KMS-11 (cell line): ENCODE results near the gene SYT13.

Experiments used
- H2AFZ ChIP-seq: fragments of 200-600 bp; sonication (generic); 2 replicates; pipeline ENCODE4 v1.6.1; 2016; ENCODE audit warnings: antibody characterized with exemption, mixed run types, low read depth
- H3K27ac ChIP-seq: fragments of 200-600 bp; sonication (generic); 2 replicates; pipeline ENCODE4 v1.6.1; 2016; ENCODE audit warnings: mild to moderate bottlenecking, mixed run types
- H3K27me3 ChIP-seq: fragments of 200-600 bp; sonication (generic); 2 replicates; pipeline ENCODE4 v1.6.1; 2017; ENCODE audit warnings: mild to moderate bottlenecking, low read depth, mixed run types, moderate library complexity; ENCODE audit not compliant: insufficient read depth
- H3K36me3 ChIP-seq: fragments of 200-600 bp; sonication (generic); 2 replicates; pipeline ENCODE4 v1.6.1; 2017; ENCODE audit warnings: mild to moderate bottlenecking, mixed run types; ENCODE audit not compliant: insufficient read depth
- H3K4me1 ChIP-seq: fragments of 200-600 bp; sonication (generic); 2 replicates; pipeline ENCODE4 v1.6.1; 2016; ENCODE audit warnings: mild to moderate bottlenecking, low read depth, mixed run types; ENCODE audit not compliant: poor library complexity, severe bottlenecking
- H3K4me2 ChIP-seq: fragments of 200-600 bp; sonication (generic); 2 replicates; pipeline ENCODE4 v1.7.0; 2016; ENCODE audit warnings: mild to moderate bottlenecking, mixed run types
- H3K4me3 ChIP-seq: fragments of 200-600 bp; sonication (generic); IDR thresholded peaks from 2 replicates; pipeline ENCODE4 v1.6.1; 2017; ENCODE audit warnings: low read depth, low read length, mixed read lengths; ENCODE audit not compliant: insufficient read depth
- H3K79me2 ChIP-seq: fragments of 200-600 bp; sonication (generic); 2 replicates; pipeline ENCODE4 v1.6.1; 2016; ENCODE audit warnings: low read depth, mixed run types; ENCODE audit not compliant: insufficient read depth
- H3K9ac ChIP-seq: fragments of 200-600 bp; sonication (generic); 2 replicates; pipeline ENCODE4 v1.6.1; 2016; ENCODE audit warnings: mild to moderate bottlenecking, mixed run types
- H4K20me1 ChIP-seq: fragments of 200-600 bp; sonication (generic); 2 replicates; pipeline ENCODE4 v1.6.1; 2016; ENCODE audit warnings: mild to moderate bottlenecking, mixed run types; ENCODE audit not compliant: insufficient read depth
- TF ChIP-seq, protein P1 (sequence below): fragments of 200-600 bp; sonication (generic); conservative IDR thresholded peaks from 2 replicates; pipeline ENCODE4 v1.6.1; 2017; ENCODE audit warnings: low read depth, mild to moderate bottlenecking, antibody characterized with exemption, low read length, moderate library complexity, mixed read lengths

The SYT13 gene

DNA sequence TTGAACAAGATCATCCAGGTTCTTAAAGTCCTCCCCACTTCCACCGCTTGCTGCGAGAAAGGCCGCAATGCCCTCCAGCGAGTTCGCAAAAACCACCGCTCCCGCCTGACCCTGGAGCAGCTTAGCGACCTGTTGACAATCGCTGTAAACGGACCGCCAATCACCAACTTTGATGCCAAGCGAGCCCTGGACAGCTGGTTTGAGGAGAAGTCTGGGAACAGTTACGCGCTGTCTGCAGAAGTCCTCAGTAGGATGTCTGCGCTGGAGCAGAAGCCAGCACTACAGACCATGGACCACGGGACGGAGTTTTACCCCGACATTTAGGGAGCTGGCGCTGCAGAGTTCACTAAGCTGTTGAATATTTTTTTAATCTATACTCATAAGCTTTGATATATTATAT is 58.3 kb downstream of the SYT13 start:
- no peaks in the 10 kb centered on the region for H4K20me1 ChIP-seq
- H3K4me2 ChIP-seq = no peak overlapping the region
- H2AFZ ChIP-seq = no peak overlapping the region
- H3K9ac ChIP-seq = no peak overlapping the region
- H3K27me3 ChIP-seq = no peaks in the 10 kb centered on the region
- H3K79me2 ChIP-seq = no peaks in the 10 kb centered on the region
- no peaks in the 10 kb centered on the region for H3K4me1 ChIP-seq
- H3K4me3 ChIP-seq = no peak overlapping the region
- H3K27ac ChIP-seq = no peak overlapping the region
- TF ChIP-seq, protein P1, sequence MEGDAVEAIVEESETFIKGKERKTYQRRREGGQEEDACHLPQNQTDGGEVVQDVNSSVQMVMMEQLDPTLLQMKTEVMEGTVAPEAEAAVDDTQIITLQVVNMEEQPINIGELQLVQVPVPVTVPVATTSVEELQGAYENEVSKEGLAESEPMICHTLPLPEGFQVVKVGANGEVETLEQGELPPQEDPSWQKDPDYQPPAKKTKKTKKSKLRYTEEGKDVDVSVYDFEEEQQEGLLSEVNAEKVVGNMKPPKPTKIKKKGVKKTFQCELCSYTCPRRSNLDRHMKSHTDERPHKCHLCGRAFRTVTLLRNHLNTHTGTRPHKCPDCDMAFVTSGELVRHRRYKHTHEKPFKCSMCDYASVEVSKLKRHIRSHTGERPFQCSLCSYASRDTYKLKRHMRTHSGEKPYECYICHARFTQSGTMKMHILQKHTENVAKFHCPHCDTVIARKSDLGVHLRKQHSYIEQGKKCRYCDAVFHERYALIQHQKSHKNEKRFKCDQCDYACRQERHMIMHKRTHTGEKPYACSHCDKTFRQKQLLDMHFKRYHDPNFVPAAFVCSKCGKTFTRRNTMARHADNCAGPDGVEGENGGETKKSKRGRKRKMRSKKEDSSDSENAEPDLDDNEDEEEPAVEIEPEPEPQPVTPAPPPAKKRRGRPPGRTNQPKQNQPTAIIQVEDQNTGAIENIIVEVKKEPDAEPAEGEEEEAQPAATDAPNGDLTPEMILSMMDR = no peak
- no peaks in the 10 kb centered on the region for H3K36me3 ChIP-seq

DNA sequence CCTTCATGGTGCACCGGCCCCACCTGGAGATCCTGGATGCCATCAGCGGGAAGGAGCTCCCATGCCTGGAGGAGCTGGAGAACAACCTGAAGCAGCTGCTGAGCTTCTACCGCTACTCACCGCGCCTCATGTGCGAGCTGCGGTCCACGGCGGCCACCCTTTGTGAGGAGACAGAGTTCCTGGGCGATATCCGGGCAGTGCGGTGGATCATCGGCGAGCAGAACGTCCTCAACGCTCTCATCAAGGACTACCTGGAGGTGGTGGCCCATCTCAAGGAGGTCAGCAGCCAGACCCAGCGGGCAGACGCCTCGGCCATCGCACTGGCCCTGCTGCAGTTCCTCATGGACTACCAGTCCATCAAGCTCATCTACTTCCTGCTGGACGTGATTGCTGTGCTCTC is 59.2 kb downstream of the SYT13 start:
- no peaks in the 10 kb centered on the region for H4K20me1 ChIP-seq
- no peak overlapping the region for H2AFZ ChIP-seq
- H3K9ac ChIP-seq = no peak overlapping the region
- no peaks in the 10 kb centered on the region for H3K79me2 ChIP-seq
- H3K4me2 ChIP-seq = no peak overlapping the region
- no peaks in the 10 kb centered on the region for H3K27me3 ChIP-seq
- H3K4me1 ChIP-seq = no peaks in the 10 kb centered on the region
- H3K36me3 ChIP-seq = no peaks in the 10 kb centered on the region
- TF ChIP-seq, protein P1 = no peak
- H3K4me3 ChIP-seq = no peak overlapping the region
- H3K27ac ChIP-seq = no peak overlapping the region

DNA sequence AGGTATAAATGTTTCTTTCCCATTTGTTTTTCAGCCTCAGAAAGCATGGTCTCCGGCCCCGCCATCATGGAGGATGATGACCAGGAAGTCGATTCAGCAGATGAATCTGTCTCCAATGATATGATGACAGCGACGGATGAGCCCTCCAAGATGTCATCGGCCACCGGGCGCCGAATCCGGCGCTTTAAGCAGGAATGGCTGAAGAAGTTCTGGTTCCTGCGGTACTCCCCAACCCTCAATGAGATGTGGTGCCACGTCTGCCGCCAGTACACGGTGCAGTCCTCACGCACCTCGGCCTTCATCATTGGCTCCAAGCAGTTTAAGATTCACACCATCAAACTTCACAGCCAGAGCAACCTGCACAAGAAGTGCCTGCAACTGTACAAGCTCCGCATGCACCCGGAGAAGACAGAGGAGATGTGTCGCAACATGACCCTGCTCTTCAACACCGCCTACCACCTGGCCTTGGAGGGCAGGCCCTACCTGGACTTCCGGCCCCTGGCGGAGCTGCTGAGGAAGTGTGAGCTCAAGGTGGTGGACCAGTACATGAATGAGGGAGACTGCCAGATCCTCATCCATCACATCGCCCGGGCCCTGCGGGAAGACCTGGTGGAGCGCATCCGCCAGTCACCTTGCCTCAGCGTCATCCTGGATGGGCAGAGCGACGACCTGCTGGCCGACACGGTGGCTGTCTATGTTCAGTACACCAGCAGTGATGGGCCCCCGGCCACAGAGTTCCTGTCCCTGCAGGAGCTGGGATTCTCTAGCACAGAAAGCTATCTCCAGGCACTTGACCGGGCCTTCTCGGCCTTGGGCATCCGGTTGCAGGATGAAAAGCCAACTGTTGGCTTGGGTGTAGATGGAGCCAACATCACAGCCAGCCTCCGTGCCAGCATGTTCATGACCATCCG is 59.9 kb downstream of the SYT13 start:
- Histone ChIP-seq H3K27ac (no peak overlapping the region), H3K4me3 (no peak overlapping the region), H4K20me1 (no peaks in the 10 kb centered on the region), H3K27me3 (no peaks in the 10 kb centered on the region), H2AFZ (no peak overlapping the region), H3K9ac (no peak overlapping the region), H3K4me2 (no peak overlapping the region), H3K79me2 (no peaks in the 10 kb centered on the region), H3K36me3 (no peaks in the 10 kb centered on the region), H3K4me1 (no peaks in the 10 kb centered on the region)
- TF ChIP-seq, protein P1 = no peak

- Histone ChIP-seq H4K20me1 (no peaks in the 10 kb centered on the region), H3K4me1 (no peaks in the 10 kb centered on the region), H3K9ac (no peak overlapping the region), H3K4me3 (no peak overlapping the region), H3K27me3 (no peaks in the 10 kb centered on the region), H3K27ac (no peak overlapping the region), H3K79me2 (no peaks in the 10 kb centered on the region), H3K4me2 (no peak overlapping the region), H3K36me3 (no peaks in the 10 kb centered on the region), H2AFZ (no peak overlapping the region)
- TF ChIP-seq, protein P1 = no peak
Observed at GRCh38 chr11:45225277-45225676, 60.9 kb downstream of the SYT13 start.
